Ishikawa (cell line): ENCODE results near the gene C20orf173.

ENCODE experiments used
- CEBPB ChIP-seq: IDR thresholded peaks from 2 replicates; pipeline ENCODE4 v1.6.1; 2012
- CREB1 ChIP-seq: IDR thresholded peaks from 2 replicates; pipeline ENCODE4 v1.6.1; 2012; ENCODE audit warnings: low read depth
- EGR1 ChIP-seq: IDR thresholded peaks from 2 replicates; pipeline ENCODE4 v1.6.1; 2012
- EP300 ChIP-seq: IDR thresholded peaks from 2 replicates; pipeline ENCODE4 v1.6.1; 2012; ENCODE audit warnings: borderline replicate concordance
- FOXM1 ChIP-seq: IDR thresholded peaks from 2 replicates; pipeline ENCODE4 v1.6.1; 2012; ENCODE audit warnings: low read depth, borderline replicate concordance
- MAX ChIP-seq: IDR thresholded peaks from 2 replicates; pipeline ENCODE4 v1.6.1; 2012
- NFIC ChIP-seq: IDR thresholded peaks from 2 replicates; pipeline ENCODE4 v1.6.1; 2012
- RAD21 ChIP-seq: IDR thresholded peaks from 2 replicates; pipeline ENCODE4 v1.6.1; 2012; ENCODE audit warnings: low read depth
- TAF1 ChIP-seq: IDR thresholded peaks from 2 replicates; pipeline ENCODE4 v1.6.1; 2012; ENCODE audit warnings: low read depth, mild to moderate bottlenecking
- TCF12 ChIP-seq: IDR thresholded peaks from 2 replicates; pipeline ENCODE4 v1.6.1; 2012; ENCODE audit warnings: low read depth
- TEAD4 ChIP-seq: IDR thresholded peaks from 2 replicates; pipeline ENCODE4 v1.6.1; 2012
- YY1 ChIP-seq: IDR thresholded peaks from 2 replicates; pipeline ENCODE4 v1.6.1; 2012; ENCODE audit warnings: low read depth
- ZBTB7A ChIP-seq: IDR thresholded peaks from 2 replicates; pipeline ENCODE4 v1.6.1; 2012; ENCODE audit warnings: low read depth
- TF ChIP-seq, protein P1 (sequence below): IDR thresholded peaks from 2 replicates; pipeline ENCODE4 v1.6.1; 2012
- TF ChIP-seq, protein P2 (sequence below): IDR thresholded peaks from 2 replicates; pipeline ENCODE4 v1.6.1; 2012; ENCODE audit warnings: low read depth, mild to moderate bottlenecking

The C20orf173 gene

GRCh38 chr20:35558451-35558850 lies 29.0 kb upstream of the C20orf173 start:
- TF ChIP-seq EP300 (no peak), CREB1 (no peak), FOXM1 (no peak), TCF12 (no peak), TEAD4 (no peak), CEBPB (no peak), ZBTB7A (no peak), TAF1 (no peak), EGR1 (no peak), RAD21 (no peak), YY1 (no peak)
- TF ChIP-seq, protein P1, sequence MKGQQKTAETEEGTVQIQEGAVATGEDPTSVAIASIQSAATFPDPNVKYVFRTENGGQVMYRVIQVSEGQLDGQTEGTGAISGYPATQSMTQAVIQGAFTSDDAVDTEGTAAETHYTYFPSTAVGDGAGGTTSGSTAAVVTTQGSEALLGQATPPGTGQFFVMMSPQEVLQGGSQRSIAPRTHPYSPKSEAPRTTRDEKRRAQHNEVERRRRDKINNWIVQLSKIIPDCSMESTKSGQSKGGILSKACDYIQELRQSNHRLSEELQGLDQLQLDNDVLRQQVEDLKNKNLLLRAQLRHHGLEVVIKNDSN, result no peak
- TF ChIP-seq, protein P2, sequence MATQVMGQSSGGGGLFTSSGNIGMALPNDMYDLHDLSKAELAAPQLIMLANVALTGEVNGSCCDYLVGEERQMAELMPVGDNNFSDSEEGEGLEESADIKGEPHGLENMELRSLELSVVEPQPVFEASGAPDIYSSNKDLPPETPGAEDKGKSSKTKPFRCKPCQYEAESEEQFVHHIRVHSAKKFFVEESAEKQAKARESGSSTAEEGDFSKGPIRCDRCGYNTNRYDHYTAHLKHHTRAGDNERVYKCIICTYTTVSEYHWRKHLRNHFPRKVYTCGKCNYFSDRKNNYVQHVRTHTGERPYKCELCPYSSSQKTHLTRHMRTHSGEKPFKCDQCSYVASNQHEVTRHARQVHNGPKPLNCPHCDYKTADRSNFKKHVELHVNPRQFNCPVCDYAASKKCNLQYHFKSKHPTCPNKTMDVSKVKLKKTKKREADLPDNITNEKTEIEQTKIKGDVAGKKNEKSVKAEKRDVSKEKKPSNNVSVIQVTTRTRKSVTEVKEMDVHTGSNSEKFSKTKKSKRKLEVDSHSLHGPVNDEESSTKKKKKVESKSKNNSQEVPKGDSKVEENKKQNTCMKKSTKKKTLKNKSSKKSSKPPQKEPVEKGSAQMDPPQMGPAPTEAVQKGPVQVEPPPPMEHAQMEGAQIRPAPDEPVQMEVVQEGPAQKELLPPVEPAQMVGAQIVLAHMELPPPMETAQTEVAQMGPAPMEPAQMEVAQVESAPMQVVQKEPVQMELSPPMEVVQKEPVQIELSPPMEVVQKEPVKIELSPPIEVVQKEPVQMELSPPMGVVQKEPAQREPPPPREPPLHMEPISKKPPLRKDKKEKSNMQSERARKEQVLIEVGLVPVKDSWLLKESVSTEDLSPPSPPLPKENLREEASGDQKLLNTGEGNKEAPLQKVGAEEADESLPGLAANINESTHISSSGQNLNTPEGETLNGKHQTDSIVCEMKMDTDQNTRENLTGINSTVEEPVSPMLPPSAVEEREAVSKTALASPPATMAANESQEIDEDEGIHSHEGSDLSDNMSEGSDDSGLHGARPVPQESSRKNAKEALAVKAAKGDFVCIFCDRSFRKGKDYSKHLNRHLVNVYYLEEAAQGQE, result no peak

GRCh38 chr20:35556871-35557270 lies 27.4 kb upstream of the C20orf173 start:
- TF ChIP-seq CREB1, result no peak
- no peak for TF ChIP-seq TAF1
- no peak for TF ChIP-seq TEAD4
- TF ChIP-seq, protein P1, result no peak
- no peak for TF ChIP-seq RAD21
- TF ChIP-seq FOXM1, result no peak
- TF ChIP-seq EP300, result no peak
- TF ChIP-seq ZBTB7A, result no peak
- no peak for TF ChIP-seq YY1

GRCh38 chr20:35555951-35556645 lies 26.6 kb upstream of the C20orf173 start:
- TF ChIP-seq EGR1 (no peak), TAF1 (no peak), NFIC (no peak), CEBPB (no peak), CREB1 (no peak), YY1 (no peak), ZBTB7A (no peak), MAX (no peak), TCF12 (no peak), TEAD4 (no peak), EP300 (no peak), FOXM1 (no peak), RAD21 (no peak)
- TF ChIP-seq, protein P2, result no peak
- TF ChIP-seq, protein P1, result no peak

GRCh38 chr20:35552914-35553313 lies 23.5 kb upstream of the C20orf173 start:
- no peak for TF ChIP-seq TAF1
- TF ChIP-seq, protein P1, result no peak
- TF ChIP-seq FOXM1, result no peak

DNA sequence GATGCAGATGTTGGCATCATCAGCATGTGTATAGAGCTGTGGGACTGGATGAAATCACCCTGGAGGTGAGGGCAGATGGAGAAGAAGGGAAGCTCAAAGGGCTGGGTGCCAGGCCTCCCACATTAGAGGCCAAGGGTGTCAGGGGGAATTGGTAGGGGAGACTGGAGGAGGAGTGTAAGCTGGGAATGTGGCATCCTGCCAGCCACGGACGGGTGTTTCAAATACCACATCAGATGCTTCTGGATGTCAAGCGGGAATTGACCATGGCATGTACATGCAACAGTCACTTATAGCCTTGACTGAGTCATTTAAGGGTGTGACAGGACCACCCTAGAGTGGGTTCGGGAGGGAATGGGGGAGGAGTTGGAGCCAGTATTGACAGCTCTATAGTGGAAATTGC lies 22.1 kb upstream of the C20orf173 start:
- TF ChIP-seq EP300 (no peak), FOXM1 (no peak), NFIC (no peak), CREB1 (no peak), RAD21 (no peak), TAF1 (no peak), MAX (no peak), YY1 (no peak), TEAD4 (no peak), CEBPB (no peak), TCF12 (no peak), EGR1 (no peak), ZBTB7A (no peak)
- TF ChIP-seq, protein P2, result no peak
- TF ChIP-seq, protein P1, result no peak
